Thoracic aorta (tissue), 2 donors: Measurements from ENCODE around the gene MARCOL. TPM values are rescaled to one million over a fixed set of nuclear protein-coding genes. Genes with fewer than 3 reads are reported as not detected.

ENCODE experiments used
- ATAC-seq: fragments of 150-250 bp; one replicate; pipeline ENCODE4 v1.8.0; 2017; ENCODE audit warnings: low read depth; ENCODE audit not compliant: insufficient number of reproducible peaks, low FRiP score
- DNase-seq: peaks from one replicate; pipeline ENCODE4 v3.0.0-alpha.2; 2020; ENCODE audit warnings: low spot score
- H3K27ac ChIP-seq, 2 donors: fragments of 200-600 bp; sonication (generic); 1 replicate in 1 of 2; 2 replicates in 1 of 2; pipeline ENCODE4 v1.5.1; 2016; ENCODE audit warnings: mild to moderate bottlenecking in 2 of 2, moderate library complexity in 2 of 2
- H3K27me3 ChIP-seq: fragments of 200-600 bp; sonication (generic); replicated peaks from 2 replicates; pipeline ENCODE4 v1.6.0; 2016; ENCODE audit warnings: mild to moderate bottlenecking; ENCODE audit not compliant: insufficient read depth
- H3K36me3 ChIP-seq: fragments of 200-600 bp; sonication (generic); one replicate; pipeline ENCODE4 v1.5.1; 2016
- H3K4me1 ChIP-seq, 2 donors: fragments of 200-600 bp; sonication (generic); 1 replicate in 1 of 2; 2 replicates in 1 of 2; pipeline versions ENCODE4 v1.5.1 to v1.6.0; 2016; ENCODE audit warnings: low read depth in 2 of 2, mild to moderate bottlenecking in 1 of 2; ENCODE audit not compliant: control insufficient read depth in 1 of 2
- H3K4me3 ChIP-seq: fragments of 200-600 bp; sonication (generic); 2 replicates; pipeline ENCODE4 v1.5.1; 2016; ENCODE audit warnings: mild to moderate bottlenecking
- H3K9me3 ChIP-seq: fragments of 200-600 bp; sonication (generic); 2 replicates; pipeline ENCODE4 v1.5.1; 2016
- total RNA-seq, 2 donors: library from RNA; depleted of rRNA; stranded (reverse); fragments of >200 nt; gene quantifications; one replicate each; pipeline versions ENCODE4 v1.1.0 to v1.2.3, GENCODE V29; 2016
- TF ChIP-seq, protein P1 (sequence below): fragments of 200-600 bp; sonication (generic); IDR thresholded peaks from one replicate; pipeline ENCODE4 v1.5.1; 2019; ENCODE audit warnings: antibody characterized with exemption

MARCOL gene
- total RNA-seq, 2 donors from 2014 or later, result not detected

DNA sequence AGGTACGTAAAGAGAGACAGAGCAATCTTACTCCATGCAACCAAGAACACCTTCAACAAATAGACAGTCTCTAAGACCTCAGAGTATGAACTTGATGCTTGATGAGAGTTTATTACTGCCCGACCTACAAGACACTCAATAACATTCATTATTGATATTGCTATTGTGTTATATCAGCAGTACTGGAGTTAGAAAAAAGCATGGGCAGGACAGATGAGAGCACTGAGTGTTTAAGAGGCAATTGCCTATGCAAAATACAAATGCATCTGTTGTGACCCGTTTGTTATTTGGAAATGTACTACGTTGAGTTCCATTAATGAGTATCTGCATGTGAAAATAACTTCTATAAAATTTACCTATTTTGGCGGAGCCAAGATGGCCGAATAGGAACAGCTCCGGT is 8.1 kb upstream of the MARCOL start:
- Histone ChIP-seq H3K4me3 (no peak overlapping the region), H3K27ac (no peak overlapping the region), H3K36me3 (no peaks in the 10 kb centered on the region), H3K27me3 (no peaks in the 10 kb centered on the region), H3K4me1 (no peaks in the 10 kb centered on the region), H3K9me3 (no peaks in the 10 kb centered on the region)
- TF ChIP-seq, protein P1, sequence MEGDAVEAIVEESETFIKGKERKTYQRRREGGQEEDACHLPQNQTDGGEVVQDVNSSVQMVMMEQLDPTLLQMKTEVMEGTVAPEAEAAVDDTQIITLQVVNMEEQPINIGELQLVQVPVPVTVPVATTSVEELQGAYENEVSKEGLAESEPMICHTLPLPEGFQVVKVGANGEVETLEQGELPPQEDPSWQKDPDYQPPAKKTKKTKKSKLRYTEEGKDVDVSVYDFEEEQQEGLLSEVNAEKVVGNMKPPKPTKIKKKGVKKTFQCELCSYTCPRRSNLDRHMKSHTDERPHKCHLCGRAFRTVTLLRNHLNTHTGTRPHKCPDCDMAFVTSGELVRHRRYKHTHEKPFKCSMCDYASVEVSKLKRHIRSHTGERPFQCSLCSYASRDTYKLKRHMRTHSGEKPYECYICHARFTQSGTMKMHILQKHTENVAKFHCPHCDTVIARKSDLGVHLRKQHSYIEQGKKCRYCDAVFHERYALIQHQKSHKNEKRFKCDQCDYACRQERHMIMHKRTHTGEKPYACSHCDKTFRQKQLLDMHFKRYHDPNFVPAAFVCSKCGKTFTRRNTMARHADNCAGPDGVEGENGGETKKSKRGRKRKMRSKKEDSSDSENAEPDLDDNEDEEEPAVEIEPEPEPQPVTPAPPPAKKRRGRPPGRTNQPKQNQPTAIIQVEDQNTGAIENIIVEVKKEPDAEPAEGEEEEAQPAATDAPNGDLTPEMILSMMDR, result no peak
- DNase-seq (no peak), ATAC-seq (no peak)

DNA sequence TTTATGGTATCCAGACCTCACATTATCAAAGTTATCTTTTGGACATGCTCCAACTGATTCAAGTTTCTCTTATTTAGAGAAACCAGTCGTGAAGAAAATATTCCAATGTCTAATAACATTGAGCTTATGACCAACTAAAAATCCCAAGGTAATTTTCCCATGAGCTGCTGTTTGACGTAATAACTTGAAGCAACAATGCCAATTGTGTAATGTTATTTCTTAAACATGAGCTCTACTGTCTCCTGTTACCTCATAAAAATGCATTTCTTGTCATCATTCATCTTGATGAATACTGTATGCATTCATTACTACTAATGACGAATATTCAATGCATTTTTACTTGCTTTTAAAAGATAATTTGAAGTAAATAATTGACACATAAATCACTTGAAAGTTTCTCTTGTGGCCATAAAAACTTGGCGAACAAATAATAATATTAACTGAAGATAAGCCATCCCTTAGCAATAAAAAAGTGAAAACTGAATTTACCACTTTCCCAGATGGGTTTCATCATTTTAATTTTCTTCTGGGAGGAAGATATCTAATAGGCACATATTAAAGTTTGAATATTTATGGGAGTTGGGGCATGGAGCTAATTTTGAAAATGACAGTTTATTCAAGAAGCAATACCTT is 424 bp upstream of the MARCOL start:
- no peak overlapping the region for H3K27ac ChIP-seq
- TF ChIP-seq, protein P1, result no peak
- no peaks in the 10 kb centered on the region for H3K9me3 ChIP-seq
- H3K4me3 ChIP-seq, result no peak overlapping the region
- H3K27me3 ChIP-seq, result no peaks in the 10 kb centered on the region
- ATAC-seq (no peak), DNase-seq (no peak)
- no peaks in the 10 kb centered on the region for H3K36me3 ChIP-seq
- no peaks in the 10 kb centered on the region for H3K4me1 ChIP-seq

DNA sequence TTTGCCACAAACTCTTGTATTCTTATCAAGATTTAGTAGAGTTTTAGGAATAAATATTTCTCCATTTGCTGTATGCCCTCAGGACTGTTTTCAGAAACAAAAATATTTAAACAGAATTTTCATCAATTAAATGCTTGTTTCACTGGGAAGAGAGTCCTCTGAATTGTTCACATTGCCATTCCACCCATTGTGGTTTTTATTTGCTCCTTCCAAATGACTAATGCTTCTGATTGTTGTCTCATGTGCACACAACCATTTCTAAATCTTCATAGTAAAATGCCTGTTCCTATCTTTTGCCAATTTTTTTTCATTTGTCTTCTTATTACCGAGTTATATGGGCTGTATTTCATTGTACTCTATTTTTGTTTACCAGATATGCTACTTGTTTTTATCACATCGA is 10.6 kb downstream of the MARCOL start:
- TF ChIP-seq, protein P1, result no peak
- H3K4me3 ChIP-seq, result no peak overlapping the region
- ATAC-seq, result no peak
- no peaks in the 10 kb centered on the region for H3K4me1 ChIP-seq
- no peaks in the 10 kb centered on the region for H3K27me3 ChIP-seq
- H3K36me3 ChIP-seq, result no peaks in the 10 kb centered on the region
- H3K27ac ChIP-seq, result no peak overlapping the region
- H3K9me3 ChIP-seq, result no peaks in the 10 kb centered on the region
- no peak for DNase-seq

DNA sequence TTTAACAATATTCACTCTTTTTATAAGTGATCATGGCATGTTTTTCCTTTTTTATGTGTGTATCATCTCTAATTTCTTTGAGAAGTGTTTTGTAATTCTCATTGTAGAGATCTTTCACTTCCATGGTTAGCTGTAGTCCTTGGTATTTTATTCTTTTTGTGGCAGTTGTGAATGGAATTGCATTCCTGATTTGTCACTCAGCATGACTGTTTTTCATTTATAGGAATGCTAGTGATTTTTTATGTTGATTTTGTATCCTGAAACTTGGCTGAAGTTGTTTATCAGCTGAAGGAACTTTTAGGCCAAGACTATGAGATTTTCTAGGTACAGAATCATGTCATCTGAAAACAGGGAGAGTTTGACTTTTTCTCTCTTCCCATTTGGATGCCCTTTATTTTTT is 17.1 kb downstream of the MARCOL start:
- no peaks in the 10 kb centered on the region for H3K4me1 ChIP-seq
- no peak overlapping the region for H3K4me3 ChIP-seq
- H3K27me3 ChIP-seq, result no peaks in the 10 kb centered on the region
- no peak for DNase-seq
- TF ChIP-seq, protein P1, result no peak
- H3K9me3 ChIP-seq, result peaks cover 14% of the 10 kb centered on the region
- no peaks in the 10 kb centered on the region for H3K36me3 ChIP-seq
- no peak overlapping the region for H3K27ac ChIP-seq
- no peak for ATAC-seq

DNA sequence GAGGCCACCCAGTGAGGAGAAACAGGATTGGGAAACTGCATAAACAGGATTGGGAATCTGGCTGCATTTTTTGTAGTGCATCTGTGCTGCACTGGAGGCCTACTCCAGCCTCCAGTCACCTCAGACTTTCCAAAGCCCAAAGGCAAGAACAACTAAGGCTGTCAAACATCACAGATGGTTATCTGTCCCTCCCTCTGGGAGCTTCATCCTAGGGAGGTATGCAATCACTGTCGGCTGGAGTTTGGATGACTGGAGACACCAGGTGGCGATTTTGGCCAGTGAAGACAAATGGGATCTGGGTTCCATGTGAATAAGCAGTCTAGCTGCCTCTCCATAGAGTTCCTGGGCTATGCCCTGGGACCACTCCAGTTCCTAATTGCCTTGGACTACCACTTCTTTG is 21.0 kb downstream of the MARCOL start:
- H3K36me3 ChIP-seq, result no peaks in the 10 kb centered on the region
- no peak overlapping the region for H3K27ac ChIP-seq
- H3K9me3 ChIP-seq, result peaks cover 14% of the 10 kb centered on the region
- H3K4me3 ChIP-seq, result no peak overlapping the region
- H3K4me1 ChIP-seq, result no peaks in the 10 kb centered on the region
- TF ChIP-seq, protein P1, result no peak
- DNase-seq (no peak), ATAC-seq (no peak)
- H3K27me3 ChIP-seq, result no peaks in the 10 kb centered on the region
